Endothelial cell (in vitro differentiated cells): Measurements from ENCODE around the gene STMN1. TPM values are rescaled to one million over a fixed set of nuclear protein-coding genes. Genes with fewer than 3 reads are reported as not detected.

ENCODE experiments used
- DNase-seq: peaks from one replicate; pipeline ENCODE4 v3.0.0; 2021; ENCODE audit warnings: low spot score
- H3K27ac Mint-ChIP-seq: one replicate; pipeline ENCODE4 v1.8.0; 2021; ENCODE audit warnings: mixed read lengths, inconsistent platforms; ENCODE audit not compliant: unreplicated experiment
- H3K27me3 Mint-ChIP-seq: one replicate; pipeline ENCODE4 v1.8.0; 2021; ENCODE audit warnings: mild to moderate bottlenecking, moderate library complexity, mixed read lengths, inconsistent platforms; ENCODE audit not compliant: unreplicated experiment
- H3K36me3 Mint-ChIP-seq: one replicate; pipeline ENCODE4 v1.8.0; 2021; ENCODE audit warnings: mild to moderate bottlenecking, low read depth, mixed read lengths, inconsistent platforms; ENCODE audit not compliant: unreplicated experiment
- H3K4me1 Mint-ChIP-seq: one replicate; pipeline ENCODE4 v1.8.0; 2021; ENCODE audit warnings: mild to moderate bottlenecking, mixed read lengths, inconsistent platforms; ENCODE audit not compliant: unreplicated experiment
- H3K4me3 Mint-ChIP-seq: one replicate; pipeline ENCODE4 v1.8.0; 2021; ENCODE audit warnings: mild to moderate bottlenecking, mixed read lengths, inconsistent platforms; ENCODE audit not compliant: unreplicated experiment
- H3K9me3 Mint-ChIP-seq: one replicate; pipeline ENCODE4 v1.8.0; 2021; ENCODE audit warnings: mixed read lengths, inconsistent platforms; ENCODE audit not compliant: unreplicated experiment
- CTCF ChIP-seq: fragments of 200-600 bp; sonication (generic); IDR thresholded peaks from one replicate; pipeline ENCODE4 v1.5.0; 2021; ENCODE audit warnings: antibody characterized with exemption; ENCODE audit not compliant: unreplicated experiment
- total RNA-seq: library from RNA; stranded (reverse); fragmentation: NEBNext Ultra II Directional; extraction: Animal tissue kit (Norgen Biotek cat#: 25700); gene quantifications from one replicate; pipeline ENCODE4 v1.2.1, GENCODE V29; 2021; ENCODE audit not compliant: unreplicated experiment

The STMN1 gene
- total RNA-seq, 1 donor from 2014 or later: 972 TPM

- peak; percentile 94 for TF ChIP-seq CTCF
- Mint-ChIP-seq H3K27me3 (peaks cover 1% of the 10 kb centered on the region), H3K4me3 (no peak overlapping the region), H3K4me1 (peaks cover 36% of the 10 kb centered on the region), H3K36me3 (peaks cover 27% of the 10 kb centered on the region), H3K27ac (peak overlapping the region; percentile 45), H3K9me3 (no peaks in the 10 kb centered on the region)
- peak; percentile 96 for DNase-seq
Measured at GRCh38 chr1:25895365-25895990, 10.7 kb downstream of the STMN1 start.

DNA sequence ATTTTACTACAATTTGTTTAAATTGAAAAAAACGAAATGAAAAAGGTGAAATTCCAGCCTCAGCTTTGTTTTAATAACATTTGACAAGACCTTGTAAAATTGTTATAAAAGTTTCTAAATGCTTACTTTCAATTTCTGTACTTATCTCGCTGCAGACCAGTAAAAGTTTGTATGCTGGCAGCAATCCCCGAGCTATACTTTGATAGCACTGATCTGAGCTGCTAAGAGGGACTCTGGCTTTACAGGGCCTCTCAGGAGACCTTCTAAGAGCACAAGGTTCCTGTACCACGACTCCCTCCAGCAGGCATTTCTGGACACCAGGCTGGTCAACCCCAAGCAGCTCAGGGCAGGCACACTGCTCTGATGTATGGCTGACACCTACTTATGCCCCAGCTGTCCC lies 13.1 kb downstream of the STMN1 start:
- Mint-ChIP-seq H3K4me1 (peaks cover 25% of the 10 kb centered on the region), H3K27ac (no peak overlapping the region), H3K9me3 (no peaks in the 10 kb centered on the region), H3K4me3 (no peak overlapping the region), H3K36me3 (peaks cover 18% of the 10 kb centered on the region), H3K27me3 (peaks cover 3% of the 10 kb centered on the region)
- DNase-seq: no peak
- no peak for TF ChIP-seq CTCF

DNA sequence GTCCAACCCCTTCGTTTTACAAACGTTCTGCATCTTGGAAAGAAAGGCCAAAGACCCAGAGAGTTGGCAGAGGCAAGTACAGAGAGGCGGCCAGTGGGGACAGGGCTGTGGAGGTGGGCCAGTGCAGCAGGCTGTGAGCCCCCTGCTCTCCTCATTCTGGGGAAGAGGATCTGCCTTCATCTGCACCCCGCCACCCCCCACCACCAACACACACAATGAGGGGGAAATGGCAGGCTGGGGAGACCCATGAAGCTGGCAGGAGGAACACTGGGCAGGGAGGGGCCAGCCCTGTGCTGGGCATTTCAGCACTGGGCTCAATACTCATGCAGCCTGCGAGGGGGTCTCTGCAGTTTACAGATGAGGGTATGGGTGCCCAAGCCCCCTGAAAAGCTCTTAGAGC lies 14.6 kb downstream of the STMN1 start:
- no peak overlapping the region for H3K27ac Mint-ChIP-seq
- peaks cover 23% of the 10 kb centered on the region for H3K4me1 Mint-ChIP-seq
- H3K9me3 Mint-ChIP-seq: no peaks in the 10 kb centered on the region
- H3K36me3 Mint-ChIP-seq: peaks cover 16% of the 10 kb centered on the region
- H3K4me3 Mint-ChIP-seq: no peak overlapping the region
- DNase-seq: no peak
- H3K27me3 Mint-ChIP-seq: peaks cover 5% of the 10 kb centered on the region
- TF ChIP-seq CTCF: no peak

DNA sequence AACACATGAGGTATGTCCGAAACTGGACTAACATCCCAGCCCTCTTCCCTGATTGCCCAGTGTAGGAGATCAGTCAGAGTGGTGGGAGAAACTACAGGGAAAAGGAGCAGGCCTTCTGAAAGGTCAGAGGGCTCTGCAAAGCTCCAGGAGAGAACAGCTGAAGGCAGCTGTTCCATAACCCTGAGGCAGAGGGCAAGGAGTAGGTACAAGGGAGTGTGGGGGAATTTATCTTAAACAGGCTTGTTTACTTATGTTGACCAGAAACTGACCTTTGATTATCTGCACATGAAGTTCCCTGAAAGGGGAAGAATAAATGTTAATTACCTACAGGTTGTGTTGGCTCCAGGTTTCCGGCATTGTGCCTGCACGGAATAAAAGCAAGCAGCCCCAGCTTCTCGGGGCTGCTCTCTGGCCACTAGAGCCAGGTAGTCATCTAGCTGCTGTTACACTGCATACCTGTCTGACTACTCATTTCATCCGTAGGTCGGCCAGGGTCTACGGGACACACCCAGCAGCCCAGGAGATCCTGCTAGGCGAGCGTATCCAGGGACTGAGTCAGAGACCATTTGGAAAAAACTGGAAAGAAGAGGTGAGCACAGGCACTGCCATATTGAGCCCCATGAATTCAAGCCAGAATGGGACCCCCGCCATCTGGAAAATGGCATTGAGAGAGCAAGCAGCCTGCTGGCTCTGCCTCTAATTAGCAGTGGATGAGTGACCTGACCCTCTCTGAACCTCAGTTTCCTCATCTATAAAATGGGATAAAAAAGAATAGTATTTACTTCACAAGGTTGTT lies 15.8 kb downstream of the STMN1 start:
- H3K27ac Mint-ChIP-seq: peak overlapping the region; percentile 32
- TF ChIP-seq CTCF: no peak
- peaks cover 5% of the 10 kb centered on the region for H3K27me3 Mint-ChIP-seq
- no peak for DNase-seq
- H3K9me3 Mint-ChIP-seq: no peaks in the 10 kb centered on the region
- H3K4me1 Mint-ChIP-seq: peaks cover 14% of the 10 kb centered on the region
- peaks cover 16% of the 10 kb centered on the region for H3K36me3 Mint-ChIP-seq
- H3K4me3 Mint-ChIP-seq: no peak overlapping the region

DNA sequence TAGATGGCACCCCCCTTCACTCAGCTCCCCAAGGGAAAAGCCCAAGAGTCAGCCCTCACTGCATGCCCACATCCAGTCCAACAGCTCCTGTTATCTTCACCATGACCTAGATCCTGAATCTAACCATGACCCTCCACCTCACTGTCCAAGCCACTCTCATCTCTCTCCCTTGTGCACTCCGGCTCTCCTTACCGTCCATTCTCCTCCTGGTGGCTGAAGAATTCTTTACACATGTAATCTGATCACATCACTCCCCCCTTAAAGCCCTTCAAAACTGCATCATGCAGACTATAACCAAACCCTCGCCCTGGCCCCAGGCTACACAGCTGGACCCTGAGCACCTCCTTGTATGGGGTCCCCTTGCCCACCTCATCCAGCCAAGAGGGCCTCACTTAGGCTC lies 16.7 kb downstream of the STMN1 start:
- H3K36me3 Mint-ChIP-seq: peaks cover 16% of the 10 kb centered on the region
- TF ChIP-seq CTCF: no peak
- no peak overlapping the region for H3K4me3 Mint-ChIP-seq
- H3K27ac Mint-ChIP-seq: peak overlapping the region; percentile 22
- peaks cover 4% of the 10 kb centered on the region for H3K27me3 Mint-ChIP-seq
- H3K4me1 Mint-ChIP-seq: peaks cover 14% of the 10 kb centered on the region
- no peaks in the 10 kb centered on the region for H3K9me3 Mint-ChIP-seq
- DNase-seq: no peak
